ENCODE data around the gene ATP1B2.
"Not testable (repeated sequence)": the region's sequence is repeated elsewhere in the genome, so short reads cannot be mapped to it uniquely, and the experiment has no call there.

ATP1B2 gene

DNA sequence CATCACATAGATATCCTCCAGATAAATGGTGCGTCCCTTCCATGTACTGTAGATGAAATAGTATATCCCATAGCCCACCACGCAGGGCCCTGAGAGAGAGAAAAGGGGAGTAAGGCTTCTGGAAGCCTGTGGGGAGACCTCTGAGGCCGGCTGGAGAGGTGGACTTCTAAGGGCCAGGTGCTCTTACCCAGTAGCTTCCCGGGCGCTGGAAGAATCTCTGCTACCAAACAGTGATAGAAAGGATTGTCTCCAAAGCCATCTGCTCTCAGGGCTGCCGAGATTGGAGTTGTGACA is 23.8 kb upstream of the ATP1B2 start:
- peak overlapping the region; percentile 96 for H3K27ac Mint-ChIP-seq

GRCh38 chr17:7627250-7628121 is 23.2 kb upstream of the ATP1B2 start, which contains the start of gene SAT2:
TSS of gene SAT2 (minus strand) at chr17:7627821. CDS start at chr17:7627635, 186 bp downstream.
- Mint-ChIP-seq H3K4me1 (ENCODE audit: low read depth) (peaks cover 18% of the 10 kb centered on the region), H3K27ac (peak within 1 kb of the TSS; percentile 96), H3K4me3 (peak within 1 kb of the TSS; percentile 92), H3K9me3 (no peaks in the 10 kb centered on the region), H3K27me3 (no peaks in the 10 kb centered on the region), H3K36me3 (ENCODE audit: low read depth) (peaks cover 33% of the 10 kb centered on the region)
- intact Hi-C loops (cut with micrococcal nuclease) = loop anchor here (1.0 to 2.0 kb wide), 2 partner anchors 12 to 61 kb away; partner anchors contain the start of gene WRAP53

More for the DNA sequence above, 23.8 kb upstream of the ATP1B2 start:
- peaks cover 17% of the 10 kb centered on the region for H3K4me1 Mint-ChIP-seq (ENCODE audit: low read depth)
- H3K4me3 Mint-ChIP-seq = peak overlapping the region; percentile 92
- no peaks in the 10 kb centered on the region for H3K27me3 Mint-ChIP-seq
- peaks cover 33% of the 10 kb centered on the region for H3K36me3 Mint-ChIP-seq (ENCODE audit: low read depth)
- intact Hi-C loops (cut with micrococcal nuclease) = loop anchor here (1.0 to 2.0 kb wide), 2 partner anchors 12 to 62 kb away; partner anchors contain the start of gene WRAP53
- no peaks in the 10 kb centered on the region for H3K9me3 Mint-ChIP-seq

DNA sequence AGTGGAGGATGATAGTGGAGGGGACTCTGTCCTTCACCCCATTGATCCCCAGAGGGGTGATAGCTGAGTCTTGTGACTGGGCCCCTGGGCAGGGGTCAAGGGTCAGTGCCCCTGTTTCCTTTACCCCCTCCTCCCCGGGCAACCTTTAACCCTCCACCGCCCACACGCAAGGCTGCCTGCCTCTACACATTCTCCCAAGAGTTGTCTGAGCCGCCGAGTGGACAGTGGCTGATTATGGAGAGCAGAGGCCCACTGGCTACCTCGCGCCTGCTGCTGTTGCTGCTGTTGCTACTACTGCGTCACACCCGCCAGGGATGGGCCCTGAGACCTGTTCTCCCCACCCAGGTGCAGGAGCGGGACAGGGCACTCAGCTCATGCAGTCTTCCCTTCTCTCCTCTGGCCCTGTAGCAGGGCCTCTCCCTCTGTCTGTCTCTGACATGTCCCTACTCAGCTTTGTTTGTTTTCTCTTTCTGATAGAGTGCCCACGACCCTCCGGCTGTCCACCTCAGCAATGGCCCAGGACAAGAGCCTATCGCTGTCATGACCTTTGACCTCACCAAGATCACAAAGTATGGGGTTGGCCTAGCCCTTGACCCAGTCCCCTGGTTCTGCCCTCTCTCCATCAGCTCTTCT is 20.7 kb upstream of the ATP1B2 start, which contains the start of gene SHBG:
Gene SHBG, plus strand, starts transcription at position 197 of the 633 bp plus-strand sequence. Its CDS starts 38 bp downstream, at position 235.
- no peaks in the 10 kb centered on the region for H3K9me3 Mint-ChIP-seq
- peaks cover 22% of the 10 kb centered on the region for H3K4me1 Mint-ChIP-seq (ENCODE audit: low read depth)
- H3K36me3 Mint-ChIP-seq (ENCODE audit: low read depth) = peaks cover 25% of the 10 kb centered on the region
- intact Hi-C loops (cut with micrococcal nuclease) = no loop called here
- peaks cover 2% of the 10 kb centered on the region for H3K27me3 Mint-ChIP-seq
- peak within 1 kb of the TSS; percentile 26 for H3K27ac Mint-ChIP-seq
- no peak within 1 kb of the TSS for H3K4me3 Mint-ChIP-seq

- H3K27me3 Mint-ChIP-seq = peaks cover 11% of the 10 kb centered on the region
- H3K9me3 Mint-ChIP-seq = no peaks in the 10 kb centered on the region
- intact Hi-C loops (cut with micrococcal nuclease) = loop anchor here (1.0 kb wide), 2 partner anchors 42 to 55 kb away; no protein-coding TSS in a partner anchor
- peaks cover 10% of the 10 kb centered on the region for H3K4me1 Mint-ChIP-seq (ENCODE audit: low read depth)
- no peak overlapping the region for H3K4me3 Mint-ChIP-seq
- peaks cover 10% of the 10 kb centered on the region for H3K36me3 Mint-ChIP-seq (ENCODE audit: low read depth)
- no peak overlapping the region for H3K27ac Mint-ChIP-seq
These were observed 19.0 kb upstream of the ATP1B2 start for GRCh38 chr17:7631398-7632380.

DNA sequence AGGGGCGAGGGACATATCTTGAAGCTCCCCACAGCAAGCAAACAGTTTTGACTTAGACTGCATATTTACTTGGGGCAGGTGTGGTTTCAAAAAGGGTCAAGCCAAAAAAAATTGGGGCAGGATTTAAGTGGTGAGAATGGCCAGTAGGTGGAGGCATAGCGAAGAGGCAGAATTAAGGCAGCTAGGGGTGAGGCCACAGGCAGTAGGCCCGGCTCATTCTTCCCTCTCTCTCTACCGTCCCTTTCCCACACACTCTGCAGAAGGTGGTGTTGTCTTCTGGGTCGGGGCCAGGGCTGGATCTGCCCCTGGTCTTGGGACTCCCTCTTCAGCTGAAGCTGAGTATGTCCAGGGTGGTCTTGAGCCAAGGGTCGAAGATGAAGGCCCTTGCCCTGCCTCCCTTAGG is 18.2 kb upstream of the ATP1B2 start:
- peaks cover 2% of the 10 kb centered on the region for H3K36me3 Mint-ChIP-seq (ENCODE audit: low read depth)
- peaks cover 11% of the 10 kb centered on the region for H3K27me3 Mint-ChIP-seq
- peaks cover 5% of the 10 kb centered on the region for H3K4me1 Mint-ChIP-seq (ENCODE audit: low read depth)
- intact Hi-C loops (cut with micrococcal nuclease) = loop anchor here (1.0 kb wide), 2 partner anchors 41 to 54 kb away; no protein-coding TSS in a partner anchor
- H3K9me3 Mint-ChIP-seq = no peaks in the 10 kb centered on the region
- H3K27ac Mint-ChIP-seq = peak overlapping the region; percentile 49
- H3K4me3 Mint-ChIP-seq = no peak overlapping the region

- intact Hi-C loops (cut with micrococcal nuclease) = no loop called here
- H3K4me3 Mint-ChIP-seq = no peak overlapping the region
- H3K27me3 Mint-ChIP-seq = peaks cover 11% of the 10 kb centered on the region
- H3K9me3 Mint-ChIP-seq = no peaks in the 10 kb centered on the region
- H3K36me3 Mint-ChIP-seq (ENCODE audit: low read depth) = no peaks in the 10 kb centered on the region
- H3K27ac Mint-ChIP-seq = peak overlapping the region; percentile 49
- peaks cover 5% of the 10 kb centered on the region for H3K4me1 Mint-ChIP-seq (ENCODE audit: low read depth)
These were observed 17.6 kb upstream of the ATP1B2 start for GRCh38 chr17:7633093-7633492.

DNA sequence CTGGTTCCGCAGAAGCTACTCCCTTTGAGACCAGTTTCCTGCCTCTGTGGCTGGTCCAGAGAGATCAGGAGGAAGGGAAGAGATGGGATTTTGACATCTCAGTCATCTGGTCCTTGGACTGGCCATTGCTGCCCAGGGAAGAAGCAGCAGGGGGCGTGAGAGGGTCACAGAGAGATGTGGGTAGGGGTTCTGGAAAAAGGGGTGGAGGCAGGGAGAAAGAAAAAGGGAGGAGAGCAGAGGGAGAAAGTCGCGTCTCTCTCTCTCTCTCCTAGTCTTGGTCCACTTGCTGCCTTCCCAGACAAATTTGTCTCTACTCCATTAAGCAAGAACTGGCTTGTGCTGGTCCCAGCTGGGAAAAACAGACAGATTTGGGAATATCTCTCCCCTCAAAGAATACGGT is 16.3 kb upstream of the ATP1B2 start:
- intact Hi-C loops (cut with micrococcal nuclease) = no loop called here
- Mint-ChIP-seq H3K27me3 (peaks cover 11% of the 10 kb centered on the region), H3K27ac (no peak overlapping the region)

DNA sequence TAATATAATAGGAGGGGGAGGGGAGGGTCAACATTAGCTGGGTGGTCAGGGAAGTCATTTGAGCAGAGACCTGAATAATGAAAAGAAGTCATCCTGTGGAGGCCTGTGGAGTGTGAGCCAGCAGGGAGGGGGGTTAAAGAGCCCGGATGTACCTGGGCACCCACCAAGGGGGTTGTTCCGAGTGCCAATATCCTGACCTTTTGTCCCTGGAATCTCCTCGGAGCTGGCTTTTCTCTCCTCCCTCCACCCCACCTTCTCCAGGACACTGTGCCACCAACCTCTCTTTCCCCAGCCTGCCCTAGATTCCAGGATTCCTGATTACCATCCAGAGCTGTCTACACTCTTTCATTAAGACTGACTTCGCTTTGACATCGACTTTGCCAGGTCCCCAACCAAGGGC is 14.6 kb upstream of the ATP1B2 start:
- intact Hi-C loops (cut with micrococcal nuclease) = no loop called here
- H3K4me1 Mint-ChIP-seq (ENCODE audit: low read depth) = peaks cover 5% of the 10 kb centered on the region
- no peaks in the 10 kb centered on the region for H3K9me3 Mint-ChIP-seq
- H3K36me3 Mint-ChIP-seq (ENCODE audit: low read depth) = no peaks in the 10 kb centered on the region
- peak overlapping the region; percentile 8 for H3K27ac Mint-ChIP-seq
- peaks cover 14% of the 10 kb centered on the region for H3K27me3 Mint-ChIP-seq
- H3K4me3 Mint-ChIP-seq = no peak overlapping the region

More for the DNA sequence above, 16.3 kb upstream of the ATP1B2 start:
- Mint-ChIP-seq H3K9me3 (no peaks in the 10 kb centered on the region), H3K4me3 (no peak overlapping the region), H3K4me1 (ENCODE audit: low read depth) (peaks cover 5% of the 10 kb centered on the region), H3K36me3 (ENCODE audit: low read depth) (no peaks in the 10 kb centered on the region)

DNA sequence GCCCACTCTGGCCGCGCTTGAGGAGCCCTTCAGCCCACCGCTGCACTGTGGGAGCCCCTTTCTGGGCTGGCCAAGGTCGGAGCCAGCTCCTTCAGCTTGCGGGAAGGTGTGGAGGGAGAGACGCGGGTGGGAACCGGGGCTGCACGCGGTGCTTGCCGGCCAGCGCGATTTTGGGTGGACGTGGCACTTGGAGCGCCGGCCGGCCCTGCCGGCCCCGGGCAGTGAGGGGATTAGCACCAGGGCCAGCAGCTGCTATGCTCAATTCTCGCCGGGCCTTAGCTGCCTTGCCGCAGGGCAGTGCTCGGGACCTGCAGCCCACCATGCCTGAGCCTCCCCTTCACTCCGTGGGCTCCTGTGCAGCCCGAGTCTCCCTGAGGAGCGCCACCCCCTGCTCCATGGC is 9.9 kb upstream of the ATP1B2 start:
- Mint-ChIP-seq H3K4me3 (no peak overlapping the region), H3K36me3 (ENCODE audit: low read depth) (no peaks in the 10 kb centered on the region), H3K27ac (no peak overlapping the region), H3K27me3 (peaks cover 8% of the 10 kb centered on the region), H3K9me3 (no peaks in the 10 kb centered on the region), H3K4me1 (ENCODE audit: low read depth) (peaks cover 21% of the 10 kb centered on the region)
- intact Hi-C loops (cut with micrococcal nuclease) = no loop called here

GRCh38 chr17:7641635-7642034 is 9.1 kb upstream of the ATP1B2 start:
- H3K36me3 Mint-ChIP-seq (ENCODE audit: low read depth); intact Hi-C loops (cut with micrococcal nuclease); H3K4me3 Mint-ChIP-seq; H3K27me3 Mint-ChIP-seq; H3K9me3 Mint-ChIP-seq; H3K27ac Mint-ChIP-seq: not testable (repeated sequence)
- peaks cover 28% of the 10 kb centered on the region for H3K4me1 Mint-ChIP-seq (ENCODE audit: low read depth)

DNA sequence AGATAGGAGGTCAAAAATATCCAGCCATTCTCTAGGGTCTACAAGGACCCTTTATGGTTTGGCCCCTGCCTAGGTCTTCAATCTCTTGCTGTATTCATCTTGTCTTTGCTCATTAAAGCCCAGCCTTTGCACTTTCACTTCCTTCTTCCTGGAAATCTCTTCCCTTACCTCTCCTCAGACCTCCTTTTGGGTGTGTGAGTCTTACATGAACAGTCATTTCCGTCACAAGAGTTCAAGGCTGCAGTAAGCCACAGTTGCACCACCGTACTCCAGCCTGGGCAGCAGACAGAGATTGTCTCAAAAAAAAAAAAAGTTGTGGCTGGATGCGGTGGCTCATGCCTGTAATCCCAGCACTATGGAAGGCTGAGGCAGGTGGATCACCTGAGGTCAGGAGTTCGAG is 6.0 kb upstream of the ATP1B2 start:
- H3K27me3 Mint-ChIP-seq = peaks cover 17% of the 10 kb centered on the region
- no peaks in the 10 kb centered on the region for H3K36me3 Mint-ChIP-seq (ENCODE audit: low read depth)
- H3K4me1 Mint-ChIP-seq (ENCODE audit: low read depth) = peaks cover 34% of the 10 kb centered on the region
- H3K9me3 Mint-ChIP-seq = no peaks in the 10 kb centered on the region
- intact Hi-C loops (cut with micrococcal nuclease) = no loop called here
- H3K27ac Mint-ChIP-seq = peak overlapping the region; percentile 48
- H3K4me3 Mint-ChIP-seq = peak overlapping the region; percentile 4

GRCh38 chr17:7646457-7646856 is 4.3 kb upstream of the ATP1B2 start:
- Mint-ChIP-seq H3K4me3 (no peak overlapping the region), H3K4me1 (ENCODE audit: low read depth) (peaks cover 51% of the 10 kb centered on the region), H3K27me3 (peaks cover 29% of the 10 kb centered on the region), H3K9me3 (no peaks in the 10 kb centered on the region), H3K27ac (peak overlapping the region; percentile 15), H3K36me3 (ENCODE audit: low read depth) (no peaks in the 10 kb centered on the region)
- intact Hi-C loops (cut with micrococcal nuclease) = no loop called here

DNA sequence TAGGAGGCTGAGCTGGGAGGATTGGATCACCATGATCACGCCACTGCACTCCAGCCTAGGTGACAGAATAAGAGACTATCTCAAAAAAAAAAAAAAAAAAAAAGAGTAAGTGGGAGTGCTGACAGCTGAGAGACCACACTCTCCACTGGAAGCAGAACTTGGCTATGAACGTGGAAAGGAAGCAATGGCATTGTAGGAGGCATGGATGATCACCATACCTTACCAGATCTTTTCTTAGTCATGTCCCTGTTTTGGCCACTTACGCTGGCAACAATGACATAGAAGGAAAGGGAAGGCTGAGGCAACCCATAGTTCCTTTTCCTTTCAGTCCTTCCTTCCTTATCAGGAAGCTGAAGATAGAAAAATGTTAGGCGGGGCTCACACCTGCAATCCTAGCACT is 3.7 kb upstream of the ATP1B2 start:
- H3K9me3 Mint-ChIP-seq = no peaks in the 10 kb centered on the region
- peak overlapping the region; percentile 15 for H3K27ac Mint-ChIP-seq
- intact Hi-C loops (cut with micrococcal nuclease) = no loop called here
- H3K36me3 Mint-ChIP-seq (ENCODE audit: low read depth) = no peaks in the 10 kb centered on the region
- H3K4me1 Mint-ChIP-seq (ENCODE audit: low read depth) = peaks cover 47% of the 10 kb centered on the region
- H3K4me3 Mint-ChIP-seq = no peak overlapping the region
- H3K27me3 Mint-ChIP-seq = peaks cover 33% of the 10 kb centered on the region

Measured in dendritic cell treated with granulocyte-macrophage colony-stimulating factor and Interleukin-4, amounts not matched to agents 40 ng/mL and 50 ng/mL, for 4 days (primary cell).